Mesodermal cell (in vitro differentiated cells): ENCODE measurements around the gene IGSF6.
"Not testable (repeated sequence)": the region's sequence is repeated elsewhere in the genome, so short reads cannot be mapped to it uniquely, and the experiment has no call there.

Experiments used
- H3K27ac ChIP-seq: 2 replicates; pipeline ENCODE4 v1.7.0; 2013; ENCODE audit warnings: mild to moderate bottlenecking, low read depth, low read length, moderate library complexity; ENCODE audit not compliant: severe bottlenecking
- H3K36me3 ChIP-seq: 2 replicates; pipeline ENCODE4 v1.7.1; 2013; ENCODE audit warnings: mild to moderate bottlenecking, low read length, moderate library complexity; ENCODE audit not compliant: control insufficient read depth, insufficient read depth
- H3K4me1 ChIP-seq: one replicate; pipeline ENCODE4 v1.7.1; 2013; ENCODE audit warnings: mild to moderate bottlenecking, low read length; ENCODE audit not compliant: insufficient read depth, control insufficient read depth, poor library complexity, severe bottlenecking
- H3K4me3 ChIP-seq: 2 replicates; pipeline ENCODE4 v1.7.0; 2013; ENCODE audit warnings: low read length, control low read depth, mild to moderate bottlenecking; ENCODE audit not compliant: insufficient read depth, poor library complexity, severe bottlenecking; ENCODE audit errors: extremely low read depth
- H3K9me3 ChIP-seq: 2 replicates; pipeline ENCODE4 v1.7.1; 2013; ENCODE audit warnings: mild to moderate bottlenecking, low read length, moderate library complexity; ENCODE audit not compliant: control insufficient read depth
- WGBS, 2 experiments: methylation state at CpG; one replicate each; pipeline ENCODE4 v1.1.5; 2013; ENCODE audit warnings: missing lambda C conversion rate in 2 of 2; ENCODE audit not compliant: insufficient coverage in 2 of 2; 5-methylcytosine and 5-hydroxymethylcytosine counted together

The IGSF6 gene

GRCh38 chr16:21674456-21674855, 22.0 kb upstream of the IGSF6 start:
- H3K4me1 ChIP-seq, H3K4me3 ChIP-seq, H3K9me3 ChIP-seq, H3K27ac ChIP-seq, H3K36me3 ChIP-seq: not testable (repeated sequence)
- 80% methylated on average over 2 of the region's 4 CpGs; no CpG with 5 or more reads in 1 of the 2 experiments for whole genome bisulfite sequencing, 2 experiments

GRCh38 chr16:21673469-21673868, 21.1 kb upstream of the IGSF6 start:
- Histone ChIP-seq H3K4me3 (no peak overlapping the region), H3K4me1 (no peaks in the 10 kb centered on the region)
- WGBS, 2 experiments = 73 to 80% methylated on average over 1 to 3 of the region's 3 CpGs

GRCh38 chr16:21667575-21667974, 15.2 kb upstream of the IGSF6 start:
- no peaks in the 10 kb centered on the region for H3K9me3 ChIP-seq
- H3K4me1 ChIP-seq = no peaks in the 10 kb centered on the region
- no peak overlapping the region for H3K27ac ChIP-seq
- H3K4me3 ChIP-seq = no peak overlapping the region
- H3K36me3 ChIP-seq = no peaks in the 10 kb centered on the region
- WGBS, 2 experiments = 100% methylated on average over 2 to 3 of the region's 3 CpGs

More at GRCh38 chr16:21673469-21673868, 21.1 kb upstream of the IGSF6 start:
- H3K9me3 ChIP-seq = no peaks in the 10 kb centered on the region
- no peaks in the 10 kb centered on the region for H3K36me3 ChIP-seq
- H3K27ac ChIP-seq = no peak overlapping the region

GRCh38 chr16:21666772-21667171, 14.4 kb upstream of the IGSF6 start:
- Histone ChIP-seq H3K4me3 (no peak overlapping the region), H3K4me1 (no peaks in the 10 kb centered on the region), H3K9me3 (no peaks in the 10 kb centered on the region), H3K27ac (peak overlapping the region; percentile 59), H3K36me3 (no peaks in the 10 kb centered on the region)
- WGBS, 2 experiments = 39 to 42% methylated on average over 3 of the region's 3 CpGs

GRCh38 chr16:21664801-21665492, 12.5 kb upstream of the IGSF6 start:
- no peaks in the 10 kb centered on the region for H3K36me3 ChIP-seq
- H3K27ac ChIP-seq = no peak overlapping the region
- WGBS, 2 experiments = 93 to 95% methylated on average over 3 to 7 of the region's 10 CpGs
- no peak overlapping the region for H3K4me3 ChIP-seq
- H3K4me1 ChIP-seq = no peaks in the 10 kb centered on the region
- H3K9me3 ChIP-seq = no peaks in the 10 kb centered on the region

DNA sequence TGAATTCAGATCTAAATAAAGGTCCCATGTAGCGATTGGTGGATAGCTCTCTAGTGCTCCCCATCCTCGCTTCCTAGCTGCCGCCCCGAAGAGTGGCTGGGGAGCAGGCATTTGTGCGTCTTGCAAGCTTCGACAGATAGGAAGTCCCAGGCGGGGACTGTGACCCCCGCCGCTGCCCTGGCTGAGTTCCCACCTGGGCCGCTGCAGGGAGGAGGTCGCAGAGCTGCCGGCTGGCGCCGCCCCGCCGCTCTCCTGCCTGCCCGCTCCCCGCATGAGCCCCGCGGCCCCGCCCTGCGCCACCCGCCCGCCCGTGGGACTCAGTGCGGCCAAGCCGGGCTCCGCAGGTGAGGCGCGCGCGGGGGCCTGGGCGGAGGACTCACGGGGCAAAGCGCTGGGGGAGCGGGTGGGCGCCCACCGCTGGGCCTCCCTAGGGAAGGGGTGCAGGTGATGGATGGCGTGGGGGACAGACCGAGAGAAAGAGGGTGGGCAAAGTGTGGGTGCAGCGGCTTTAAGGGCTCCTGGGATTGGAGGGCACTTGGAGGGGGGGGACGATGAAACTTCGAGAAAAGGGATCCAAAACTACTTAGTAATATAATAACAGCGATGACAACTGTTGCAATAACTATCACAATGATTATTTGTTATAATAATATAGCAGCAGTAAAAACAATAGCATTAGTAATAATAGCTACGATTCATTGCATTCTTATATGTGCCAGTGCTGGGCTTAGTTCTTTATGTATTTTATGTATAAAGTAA, 11.7 kb upstream of the IGSF6 start, which contains the start of gene OTOA:
Gene OTOA, plus strand, starts transcription at position 80 of the 759 bp plus-strand sequence. CDS start 14,547 bp downstream, outside the sequence.
- Histone ChIP-seq H3K9me3 (no peaks in the 10 kb centered on the region), H3K4me3 (no peak within 1 kb of the TSS), H3K27ac (no peak within 1 kb of the TSS), H3K4me1 (no peaks in the 10 kb centered on the region), H3K36me3 (no peaks in the 10 kb centered on the region)
- WGBS, 2 experiments = 24 to 47% methylated on average over 17 to 34 of the region's 45 CpGs

GRCh38 chr16:21659124-21659523, 6.7 kb upstream of the IGSF6 start:
- Histone ChIP-seq H3K4me1 (no peaks in the 10 kb centered on the region), H3K4me3 (no peak overlapping the region), H3K9me3 (no peaks in the 10 kb centered on the region), H3K27ac (no peak overlapping the region), H3K36me3 (peaks cover 6% of the 10 kb centered on the region)
- 100% methylated on average over 1 of the region's 4 CpGs; no CpG with 5 or more reads in 1 of the 2 experiments for WGBS, 2 experiments

- Histone ChIP-seq H3K36me3 (peaks cover 6% of the 10 kb centered on the region), H3K9me3 (no peaks in the 10 kb centered on the region), H3K4me3 (no peak overlapping the region), H3K4me1 (no peaks in the 10 kb centered on the region), H3K27ac (no peak overlapping the region)
- 83% methylated on average over 1 of the region's 4 CpGs; no CpG with 5 or more reads in 1 of the 2 experiments for WGBS, 2 experiments
These were observed 4.7 kb upstream of the IGSF6 start for GRCh38 chr16:21656795-21657768.

DNA sequence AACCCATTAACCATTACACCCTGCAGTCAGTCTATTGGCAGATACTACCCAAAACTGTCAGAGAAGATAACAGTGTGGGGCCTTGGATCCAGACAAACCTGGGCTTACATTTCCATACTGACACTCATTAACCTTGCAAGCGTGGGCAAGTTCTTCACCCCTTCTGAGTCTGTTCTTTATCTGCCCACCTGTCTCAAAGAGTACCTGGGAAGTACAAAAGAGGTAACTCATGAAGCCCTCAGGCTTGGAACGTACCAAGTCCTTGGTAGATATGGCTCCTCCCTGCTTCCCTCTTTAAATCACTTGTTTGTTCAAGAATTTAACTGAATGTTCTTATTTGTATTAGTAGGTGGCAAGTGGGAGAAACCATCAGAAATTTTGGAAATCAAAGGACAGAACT, 2.5 kb upstream of the IGSF6 start:
- H3K9me3 ChIP-seq = no peaks in the 10 kb centered on the region
- peaks cover 6% of the 10 kb centered on the region for H3K36me3 ChIP-seq
- no peaks in the 10 kb centered on the region for H3K4me1 ChIP-seq
- no peak overlapping the region for H3K27ac ChIP-seq
- WGBS, 2 experiments = 73 to 82% methylated on average over 1 to 2 of the region's 2 CpGs
- no peak overlapping the region for H3K4me3 ChIP-seq

- Histone ChIP-seq H3K4me3 (no peak overlapping the region), H3K27ac (no peak overlapping the region), H3K4me1 (no peaks in the 10 kb centered on the region), H3K9me3 (no peaks in the 10 kb centered on the region), H3K36me3 (peaks cover 9% of the 10 kb centered on the region)
- WGBS, 2 experiments = no CpG with 5 or more reads among the region's 1 CpG
These were observed 2.1 kb upstream of the IGSF6 start for GRCh38 chr16:21654466-21654865.
